Measurements from ENCODE around the gene ARHGEF16. TPM values are rescaled to one million over a fixed set of nuclear protein-coding genes. Genes with fewer than 3 reads are reported as not detected.

ARHGEF16 gene
- not detected for total RNA-seq

DNA sequence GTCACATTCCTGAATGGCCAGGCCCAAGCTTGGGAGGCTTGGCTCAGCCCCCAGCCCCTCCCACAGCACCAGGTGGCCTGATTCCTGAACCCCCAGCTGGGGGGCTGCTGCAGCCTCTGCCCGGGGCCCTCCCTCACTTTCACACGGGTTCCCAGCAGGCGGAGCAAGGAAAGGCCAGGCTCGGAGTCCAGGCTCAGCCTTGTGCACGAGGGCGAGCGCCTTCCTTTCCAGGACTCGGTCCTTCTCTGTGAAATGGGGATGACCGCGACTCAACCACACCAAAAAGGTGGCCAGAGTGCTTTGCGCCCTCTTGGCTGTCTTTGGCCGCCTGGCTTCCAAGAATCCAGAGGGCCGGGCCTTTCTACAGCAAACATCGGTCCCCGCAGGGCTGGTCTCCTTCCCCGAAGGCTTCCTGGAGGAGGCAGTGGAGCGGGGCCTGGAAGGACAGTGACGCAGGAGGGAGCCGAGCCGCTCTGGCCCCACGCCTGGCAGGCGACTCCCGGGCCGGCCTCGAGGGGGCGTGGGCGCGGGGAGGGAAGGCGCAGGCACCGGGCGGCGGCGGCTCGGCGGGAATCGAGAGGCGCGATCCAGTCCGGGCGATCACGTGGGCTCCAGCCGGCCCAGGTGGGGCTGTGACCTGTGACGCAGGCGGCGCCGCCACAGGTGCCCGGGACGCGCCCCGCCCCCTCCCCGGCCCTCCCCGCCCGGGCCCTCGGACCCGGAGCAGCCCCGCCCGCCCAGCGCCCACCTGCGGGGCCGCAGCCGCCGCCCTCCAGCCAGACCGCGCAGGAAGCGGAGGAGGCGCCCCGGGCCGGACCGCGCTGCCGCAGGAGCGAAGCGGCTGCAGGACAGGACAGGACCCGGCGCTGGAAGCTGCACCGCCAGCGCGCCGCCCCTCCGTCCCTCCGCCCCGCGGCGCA, at the start of gene ARHGEF16:
TSS of gene ARHGEF16 (plus strand) at position 775 of the 920 bp plus-strand sequence. CDS start 8,420 bp downstream, outside the sequence.
- no peaks in the 10 kb centered on the region for H3K36me3 Mint-ChIP-seq
- peak; percentile 50 for DNase-seq
- ATAC-seq (ENCODE audit: low read depth): peak; percentile 12
- peak within 1 kb of the TSS; percentile 53 for H3K4me3 Mint-ChIP-seq
- H3K4me1 Mint-ChIP-seq: no peaks in the 10 kb centered on the region
- H3K27ac Mint-ChIP-seq: no peak within 1 kb of the TSS
- no peaks in the 10 kb centered on the region for H3K9me3 Mint-ChIP-seq
- POLR2A ChIA-PET: no interaction called here
- H3K27me3 Mint-ChIP-seq: peaks cover 8% of the 10 kb centered on the region

DNA sequence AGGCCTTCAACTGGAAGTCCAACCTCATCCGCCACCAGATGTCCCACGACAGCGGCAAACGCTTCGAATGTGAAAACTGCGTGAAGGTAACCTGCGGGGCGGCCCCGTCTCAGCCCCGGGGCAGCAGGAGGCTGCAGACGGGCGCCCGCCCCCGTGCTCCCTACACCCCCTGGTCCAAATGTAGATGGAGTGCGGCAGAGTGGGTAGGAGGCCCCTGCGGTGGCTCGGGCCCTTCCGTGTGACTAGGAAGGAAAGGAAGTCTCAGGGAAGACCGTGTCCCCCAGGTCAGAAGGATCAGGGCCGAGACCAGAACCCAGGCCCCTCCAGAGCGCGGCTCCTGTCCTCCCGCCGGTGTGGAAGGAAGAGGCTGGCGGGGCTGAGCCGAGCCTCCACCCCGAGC, 49.7 kb upstream of the ARHGEF16 start:
- no peak overlapping the region for H3K4me3 Mint-ChIP-seq

DNA sequence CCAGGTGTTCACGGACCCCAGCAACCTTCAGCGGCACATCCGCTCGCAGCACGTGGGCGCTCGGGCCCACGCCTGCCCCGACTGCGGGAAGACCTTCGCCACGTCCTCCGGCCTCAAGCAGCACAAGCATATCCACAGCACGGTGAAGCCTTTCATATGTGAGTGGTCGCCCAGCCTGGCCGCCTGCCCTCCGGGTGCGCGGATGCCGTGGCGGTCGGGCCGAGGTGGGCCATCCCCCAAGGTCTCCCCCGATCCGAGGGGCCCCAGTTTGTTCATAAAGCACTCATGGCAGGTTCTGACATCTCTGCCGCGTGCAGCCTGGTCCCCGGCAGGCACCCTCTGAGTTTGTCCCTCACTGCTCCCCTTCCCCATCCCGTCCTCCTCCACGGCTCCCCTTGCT, 49.0 kb upstream of the ARHGEF16 start:
- no peak for ATAC-seq (ENCODE audit: low read depth)
- POLR2A ChIA-PET: no interaction called here
- H3K36me3 Mint-ChIP-seq: no peaks in the 10 kb centered on the region

More for the DNA sequence above, 49.7 kb upstream of the ARHGEF16 start:
- Mint-ChIP-seq H3K27ac (no peak overlapping the region), H3K36me3 (no peaks in the 10 kb centered on the region), H3K4me1 (no peaks in the 10 kb centered on the region), H3K9me3 (no peaks in the 10 kb centered on the region), H3K27me3 (peaks cover 2% of the 10 kb centered on the region)
- no peak for DNase-seq
- no peak for ATAC-seq (ENCODE audit: low read depth)
- POLR2A ChIA-PET: no interaction called here

DNA sequence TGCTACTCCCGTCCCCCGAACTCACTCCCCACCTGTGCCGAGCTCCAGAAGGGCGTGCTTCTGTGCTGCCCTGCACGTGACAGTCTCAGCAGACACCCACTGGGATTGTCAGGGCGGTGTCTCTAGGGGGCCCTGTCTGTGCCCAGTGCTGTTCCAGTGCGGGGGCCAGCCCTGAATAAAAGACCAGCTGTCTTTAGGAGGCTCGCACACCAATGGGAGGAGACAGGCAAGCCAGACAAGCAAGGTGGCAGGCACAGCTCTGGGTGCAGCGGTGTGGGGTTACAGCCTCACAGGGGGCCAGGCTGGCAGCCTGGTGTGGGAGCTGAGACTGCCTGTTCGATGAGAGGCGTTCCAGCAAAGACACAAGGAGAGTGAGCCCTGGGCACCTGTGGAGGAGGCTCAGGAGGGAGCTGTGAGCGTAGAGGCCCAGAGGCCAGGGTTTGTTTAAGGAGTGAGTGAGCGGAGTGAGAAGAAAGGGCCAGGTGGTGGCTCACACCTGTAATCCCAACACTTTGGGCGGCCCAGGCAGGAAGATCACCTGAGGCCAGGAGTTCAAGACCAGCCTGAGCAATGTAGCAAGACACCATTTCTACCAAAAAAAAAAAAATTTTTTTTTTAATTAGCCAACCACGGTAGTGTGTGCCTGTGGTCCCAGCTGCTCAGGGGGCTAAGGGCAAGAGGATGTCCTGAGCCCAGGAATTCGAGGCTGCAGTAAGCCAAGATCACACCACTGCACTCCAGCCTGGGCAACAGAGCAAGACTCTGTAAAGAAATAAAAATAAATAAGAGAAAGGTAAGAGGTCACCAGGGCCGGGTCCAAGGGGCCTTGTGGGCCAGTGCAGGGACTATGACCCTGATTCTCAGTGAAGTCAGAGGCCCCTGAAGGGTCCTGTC, 48.2 kb upstream of the ARHGEF16 start:
- no peaks in the 10 kb centered on the region for H3K4me1 Mint-ChIP-seq
- DNase-seq (no peak), ATAC-seq (ENCODE audit: low read depth) (no peak)
- H3K27ac Mint-ChIP-seq: no peak overlapping the region
- H3K36me3 Mint-ChIP-seq: no peaks in the 10 kb centered on the region
- H3K27me3 Mint-ChIP-seq: peaks cover 2% of the 10 kb centered on the region
- POLR2A ChIA-PET: no interaction called here
- no peaks in the 10 kb centered on the region for H3K9me3 Mint-ChIP-seq
- no peak overlapping the region for H3K4me3 Mint-ChIP-seq

More for the DNA sequence above, 49.0 kb upstream of the ARHGEF16 start:
- Mint-ChIP-seq H3K9me3 (no peaks in the 10 kb centered on the region), H3K27me3 (peaks cover 2% of the 10 kb centered on the region), H3K4me1 (no peaks in the 10 kb centered on the region), H3K4me3 (no peak overlapping the region), H3K27ac (no peak overlapping the region)
- no peak for DNase-seq

DNA sequence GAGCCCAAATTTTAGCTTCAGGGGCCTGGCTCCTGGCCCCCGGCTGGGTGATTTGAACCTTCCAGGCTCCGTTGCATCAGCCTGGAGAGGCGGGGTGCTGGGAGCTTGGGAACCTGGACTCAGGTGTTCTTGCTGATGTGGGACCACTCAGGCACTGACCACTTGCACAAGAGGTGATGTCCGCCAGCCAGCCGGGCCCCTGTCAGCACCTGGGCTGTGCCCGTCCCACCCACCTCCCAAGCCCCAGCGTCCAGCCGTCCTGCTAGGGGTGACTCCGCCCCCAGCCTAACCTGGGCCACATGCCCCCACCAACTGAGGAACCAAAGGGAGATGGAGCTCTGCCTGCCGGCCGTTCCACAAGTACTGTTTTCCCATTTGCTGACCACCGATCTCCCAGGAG, 47.4 kb upstream of the ARHGEF16 start:
- no peaks in the 10 kb centered on the region for H3K9me3 Mint-ChIP-seq

DNA sequence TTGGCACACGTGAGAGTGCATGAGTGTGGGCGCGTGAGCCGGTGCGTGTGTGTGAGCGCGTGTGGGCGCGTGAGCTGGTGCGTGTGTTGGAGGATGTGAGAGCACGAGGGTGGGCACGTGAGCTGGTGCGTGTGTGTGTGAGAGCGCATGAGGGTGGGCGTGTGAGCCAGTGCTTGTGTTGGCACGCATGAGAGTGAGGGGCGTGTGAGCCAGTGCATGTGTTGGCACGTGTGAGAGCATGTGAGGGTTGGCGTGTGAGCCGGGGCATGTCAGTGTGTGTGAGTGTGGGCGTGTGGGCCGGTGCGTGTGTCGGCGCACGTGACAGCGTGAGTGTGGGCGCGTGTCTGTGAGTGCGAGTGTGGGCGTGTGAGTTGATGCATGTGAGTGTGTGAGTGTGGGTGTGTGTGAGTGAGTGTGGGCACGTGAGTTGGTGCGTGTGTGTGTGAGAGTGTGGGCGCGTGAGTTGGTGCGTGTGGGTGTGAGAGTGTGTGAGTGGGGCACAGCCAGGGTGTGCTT, 45.7 kb upstream of the ARHGEF16 start:
- no peak for DNase-seq
- Mint-ChIP-seq H3K9me3 (no peaks in the 10 kb centered on the region), H3K27ac (no peak overlapping the region), H3K4me3 (no peak overlapping the region), H3K4me1 (no peaks in the 10 kb centered on the region), H3K36me3 (no peaks in the 10 kb centered on the region), H3K27me3 (peaks cover 2% of the 10 kb centered on the region)
- no peak for ATAC-seq (ENCODE audit: low read depth)
- POLR2A ChIA-PET: no interaction called here

More for the DNA sequence above, 47.4 kb upstream of the ARHGEF16 start:
- Mint-ChIP-seq H3K4me1 (no peaks in the 10 kb centered on the region), H3K4me3 (no peak overlapping the region), H3K27ac (no peak overlapping the region), H3K27me3 (peaks cover 2% of the 10 kb centered on the region), H3K36me3 (no peaks in the 10 kb centered on the region)
- no peak for DNase-seq
- POLR2A ChIA-PET: no interaction called here
- ATAC-seq (ENCODE audit: low read depth): no peak

DNA sequence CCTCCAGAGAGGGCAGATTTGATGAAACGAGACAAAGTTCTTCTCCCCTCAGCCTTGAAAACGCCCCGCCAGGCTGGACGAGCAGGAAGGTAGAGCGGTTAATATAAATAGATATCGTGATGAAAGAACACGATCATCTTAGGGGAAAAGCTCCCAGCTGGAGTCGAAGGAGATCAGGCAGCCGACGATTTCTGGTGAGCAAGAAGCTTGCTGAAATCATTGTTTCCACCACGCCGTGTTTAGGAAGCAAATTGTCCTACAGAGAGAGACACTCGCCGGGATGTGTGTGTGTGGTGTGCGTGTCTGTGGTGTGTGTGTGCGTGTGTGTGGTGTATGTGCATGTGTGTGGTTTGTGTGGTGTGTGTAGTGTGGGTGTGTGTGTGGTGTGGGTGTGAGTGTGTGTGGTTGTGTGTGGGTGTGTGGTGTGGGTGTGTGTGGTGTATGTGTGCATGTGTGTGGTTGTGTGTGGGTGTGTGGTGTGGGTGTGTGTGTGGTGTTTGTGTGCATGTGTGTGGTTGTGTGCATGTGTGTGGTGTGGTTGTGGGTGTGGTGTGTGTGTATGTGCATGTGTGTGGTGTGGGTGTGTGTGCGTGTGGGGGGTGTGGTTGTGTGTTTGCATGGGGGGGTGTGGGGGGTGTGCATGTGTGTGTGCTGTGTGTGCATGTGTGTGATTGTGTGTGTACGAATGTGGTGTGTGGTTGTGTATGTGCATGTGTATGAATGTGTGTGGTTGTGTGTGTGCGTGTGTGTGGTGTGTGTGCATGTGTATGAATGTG, 44.9 kb upstream of the ARHGEF16 start:
- Mint-ChIP-seq H3K36me3 (no peaks in the 10 kb centered on the region), H3K9me3 (no peaks in the 10 kb centered on the region), H3K27me3 (peaks cover 2% of the 10 kb centered on the region), H3K4me1 (no peaks in the 10 kb centered on the region), H3K4me3 (no peak overlapping the region), H3K27ac (no peak overlapping the region)
- ATAC-seq (ENCODE audit: low read depth): no peak
- DNase-seq: no peak
- POLR2A ChIA-PET: no interaction called here

DNA sequence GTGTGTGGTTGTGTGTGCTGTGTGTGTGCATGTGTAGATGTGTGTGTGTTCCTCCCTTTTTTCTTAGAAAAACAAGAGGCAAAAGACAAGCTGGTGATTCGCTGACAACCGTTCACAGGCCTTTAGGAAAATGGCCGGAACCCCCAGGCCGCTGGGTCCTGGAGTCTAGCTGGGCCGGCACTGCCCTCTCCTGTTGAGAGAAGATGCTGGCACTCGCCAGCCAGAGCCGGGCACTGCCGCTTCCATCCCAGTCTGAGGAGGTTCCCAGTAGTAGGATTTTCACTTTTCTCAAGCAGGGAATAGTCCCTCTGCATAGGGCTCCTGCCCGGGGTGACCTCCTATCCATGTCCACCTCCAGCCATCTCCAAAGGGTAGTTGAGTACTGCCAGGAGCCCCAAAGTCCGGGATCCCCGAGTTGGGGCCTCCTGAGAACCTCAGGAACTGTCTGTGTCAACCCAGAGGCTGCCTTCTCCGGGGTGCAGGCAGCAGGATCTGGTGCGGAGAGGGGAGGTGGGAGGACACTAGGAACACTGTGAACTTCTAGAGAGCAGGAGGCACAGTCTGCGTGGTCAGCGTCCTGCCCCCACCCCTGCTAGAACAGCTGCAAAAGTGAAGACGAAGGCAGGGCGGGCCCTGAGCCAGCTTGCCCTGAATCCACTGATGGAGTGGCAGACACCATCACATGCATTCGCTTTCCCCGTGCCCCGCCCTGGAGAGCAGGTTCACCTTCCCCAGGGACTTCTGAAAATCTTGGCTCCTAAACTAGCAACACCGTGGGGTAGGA, 44.1 kb upstream of the ARHGEF16 start:
- DNase-seq (no peak), ATAC-seq (ENCODE audit: low read depth) (no peak)
- Mint-ChIP-seq H3K9me3 (no peaks in the 10 kb centered on the region), H3K4me3 (no peak overlapping the region), H3K4me1 (no peaks in the 10 kb centered on the region), H3K36me3 (no peaks in the 10 kb centered on the region), H3K27me3 (peaks cover 2% of the 10 kb centered on the region), H3K27ac (no peak overlapping the region)
- POLR2A ChIA-PET: no interaction called here

DNA sequence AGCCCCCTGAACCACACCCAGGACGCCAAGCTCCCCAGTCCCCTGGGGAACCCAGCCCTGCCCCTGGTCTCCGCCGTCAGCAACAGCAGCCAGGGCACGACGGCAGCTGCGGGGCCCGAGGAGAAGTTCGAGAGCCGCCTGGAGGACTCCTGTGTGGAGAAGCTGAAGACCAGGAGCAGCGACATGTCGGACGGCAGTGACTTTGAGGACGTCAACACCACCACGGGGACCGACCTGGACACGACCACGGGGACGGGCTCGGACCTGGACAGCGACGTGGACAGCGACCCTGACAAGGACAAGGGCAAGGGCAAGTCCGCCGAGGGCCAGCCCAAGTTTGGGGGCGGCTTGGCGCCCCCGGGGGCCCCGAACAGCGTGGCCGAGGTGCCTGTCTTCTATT, 42.7 kb upstream of the ARHGEF16 start:
- H3K9me3 Mint-ChIP-seq: no peaks in the 10 kb centered on the region
- no peak for ATAC-seq (ENCODE audit: low read depth)
- POLR2A ChIA-PET: no interaction called here

DNA sequence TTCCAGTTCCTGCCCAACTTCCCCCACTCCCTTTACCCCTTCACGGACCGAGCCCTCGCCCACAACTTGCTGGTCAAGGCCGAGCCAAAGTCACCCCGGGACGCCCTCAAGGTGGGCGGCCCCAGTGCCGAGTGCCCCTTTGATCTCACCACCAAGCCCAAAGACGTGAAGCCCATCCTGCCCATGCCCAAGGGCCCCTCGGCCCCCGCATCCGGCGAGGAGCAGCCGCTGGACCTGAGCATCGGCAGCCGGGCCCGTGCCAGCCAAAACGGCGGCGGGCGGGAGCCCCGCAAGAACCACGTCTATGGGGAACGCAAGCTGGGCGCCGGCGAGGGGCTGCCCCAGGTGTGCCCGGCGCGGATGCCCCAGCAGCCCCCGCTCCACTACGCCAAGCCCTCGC, 42.1 kb upstream of the ARHGEF16 start:
- Mint-ChIP-seq H3K4me3 (no peak overlapping the region), H3K9me3 (no peaks in the 10 kb centered on the region), H3K4me1 (no peaks in the 10 kb centered on the region), H3K27ac (no peak overlapping the region), H3K27me3 (no peaks in the 10 kb centered on the region), H3K36me3 (no peaks in the 10 kb centered on the region)
- DNase-seq (no peak), ATAC-seq (ENCODE audit: low read depth) (no peak)
- POLR2A ChIA-PET: no interaction called here

More for the DNA sequence above, 42.7 kb upstream of the ARHGEF16 start:
- no peaks in the 10 kb centered on the region for H3K36me3 Mint-ChIP-seq
- DNase-seq: no peak
- H3K27ac Mint-ChIP-seq: no peak overlapping the region
- H3K27me3 Mint-ChIP-seq: no peaks in the 10 kb centered on the region
- no peaks in the 10 kb centered on the region for H3K4me1 Mint-ChIP-seq
- H3K4me3 Mint-ChIP-seq: no peak overlapping the region

DNA sequence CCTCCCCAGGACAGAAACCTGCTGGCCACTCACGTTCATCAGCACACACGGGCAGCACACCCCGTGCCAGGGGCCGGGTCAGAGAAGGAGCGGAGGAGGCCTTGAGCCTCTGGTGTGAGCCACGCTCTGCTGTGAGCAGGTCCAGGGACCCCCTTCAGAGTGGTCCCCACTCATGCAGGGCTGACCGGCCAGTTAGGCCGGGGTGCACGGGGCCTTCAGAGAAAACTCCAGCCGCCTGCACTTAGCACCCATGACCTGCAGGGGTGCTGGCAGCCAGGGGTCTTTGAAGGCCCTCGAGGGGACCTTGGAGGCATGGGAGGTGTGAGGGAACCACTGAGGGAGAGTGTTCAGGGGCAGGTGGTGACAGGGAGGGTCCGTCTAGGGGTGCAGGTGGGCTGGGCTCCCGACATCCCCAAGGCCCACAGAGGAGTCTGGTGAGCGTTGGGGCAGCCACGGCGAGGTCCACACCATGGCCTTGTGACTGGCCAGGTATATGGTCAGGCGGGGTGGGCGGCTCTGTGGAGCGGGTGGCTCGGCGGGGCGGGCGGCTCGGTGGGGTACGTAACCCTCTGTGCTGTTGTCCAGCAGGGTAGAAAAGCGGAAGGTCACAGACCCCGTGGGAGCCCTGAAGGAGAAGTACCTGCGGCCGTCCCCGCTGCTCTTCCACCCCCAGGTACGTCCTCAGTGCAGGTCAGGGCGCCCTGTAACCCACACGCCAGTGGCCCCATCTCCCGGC, 40.3 kb upstream of the ARHGEF16 start:
- H3K27ac Mint-ChIP-seq: no peak overlapping the region
- POLR2A ChIA-PET: no interaction called here
- H3K4me1 Mint-ChIP-seq: no peaks in the 10 kb centered on the region
- no peaks in the 10 kb centered on the region for H3K27me3 Mint-ChIP-seq
- no peak for DNase-seq
- no peak overlapping the region for H3K4me3 Mint-ChIP-seq
- ATAC-seq (ENCODE audit: low read depth): no peak
- no peaks in the 10 kb centered on the region for H3K9me3 Mint-ChIP-seq
- H3K36me3 Mint-ChIP-seq: no peaks in the 10 kb centered on the region

Data from activated naive CD8-positive, alpha-beta T cell treated with anti-CD3 and anti-CD28 coated beads, Interleukin-2, amount 10 ng/mL, durations not matched to agents 7 days and 5 days (primary cell).